HG02588 (cell line): ENCODE data around the gene CFAP410.
"Not testable (repeated sequence)": the region's sequence is repeated elsewhere in the genome, so short reads cannot be mapped to it uniquely, and the experiment has no call there.

Experiments
- ATAC-seq: cut with Tn5 transposase; IDR thresholded peaks from one replicate; pipeline ENCODE4 v1.9.1; 2021; ENCODE audit warnings: mild to moderate bottlenecking, moderate library complexity; ENCODE audit not compliant: unreplicated experiment

Gene CFAP410

DNA sequence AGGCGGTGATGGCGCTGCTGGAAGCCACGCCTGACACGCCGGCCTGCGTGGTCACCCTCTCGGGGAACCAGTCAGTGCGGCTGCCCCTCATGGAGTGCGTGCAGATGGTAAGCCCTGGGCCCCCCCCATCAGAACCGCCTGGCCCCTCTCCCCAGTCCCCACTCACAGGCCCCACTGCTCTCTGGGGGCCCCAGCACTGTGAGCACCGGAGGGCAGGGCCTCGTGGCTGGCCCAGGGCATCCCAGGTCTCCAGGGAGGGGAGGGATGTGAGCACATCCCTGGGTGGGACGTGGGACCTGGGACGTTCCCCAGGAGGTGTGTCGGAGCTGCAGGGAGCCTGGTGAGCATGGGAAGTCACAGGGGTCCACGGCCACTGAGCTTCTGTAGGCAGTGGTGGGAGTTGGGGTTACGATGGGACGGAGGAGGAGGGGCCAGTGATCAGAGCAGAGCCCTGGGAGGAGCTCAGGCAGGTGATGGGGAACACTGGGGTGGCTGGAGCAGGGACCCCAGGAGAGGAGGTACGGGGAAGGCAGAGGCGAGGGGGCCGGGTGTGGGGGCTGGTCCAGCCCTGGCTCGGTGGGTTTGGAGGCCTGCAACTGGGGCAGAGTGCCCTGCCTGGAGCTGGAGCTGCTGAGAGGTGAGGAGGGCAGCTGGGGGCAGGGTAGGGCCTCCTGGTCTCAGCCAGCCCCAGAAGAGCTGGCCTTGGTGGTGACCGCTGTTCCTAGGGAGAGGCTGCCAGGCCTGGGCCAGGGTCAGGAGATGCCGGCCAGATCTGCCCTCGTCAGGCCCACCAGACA lies 20.5 kb downstream of the CFAP410 start:
- no peak for ATAC-seq

DNA sequence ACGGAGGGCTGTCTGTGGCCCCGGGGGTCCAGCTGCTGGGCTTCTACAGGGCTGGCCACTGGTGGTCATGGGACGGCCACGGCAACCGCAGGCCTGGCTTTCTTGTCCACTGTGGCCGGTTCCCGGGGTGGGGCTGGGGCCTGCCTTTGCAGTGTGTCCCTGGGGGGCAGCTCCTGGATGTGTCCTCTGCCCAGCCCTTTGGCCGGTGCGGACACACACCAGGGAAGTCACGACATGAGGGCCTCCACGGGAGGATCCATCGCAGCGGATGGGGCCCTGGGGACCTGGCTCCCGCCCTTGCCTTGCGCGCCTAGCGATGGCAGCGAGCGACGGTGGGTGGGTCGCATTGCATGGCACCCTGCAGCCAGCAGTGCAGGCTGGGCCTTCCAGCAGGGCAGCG lies 21.3 kb downstream of the CFAP410 start:
- no peak for ATAC-seq

DNA sequence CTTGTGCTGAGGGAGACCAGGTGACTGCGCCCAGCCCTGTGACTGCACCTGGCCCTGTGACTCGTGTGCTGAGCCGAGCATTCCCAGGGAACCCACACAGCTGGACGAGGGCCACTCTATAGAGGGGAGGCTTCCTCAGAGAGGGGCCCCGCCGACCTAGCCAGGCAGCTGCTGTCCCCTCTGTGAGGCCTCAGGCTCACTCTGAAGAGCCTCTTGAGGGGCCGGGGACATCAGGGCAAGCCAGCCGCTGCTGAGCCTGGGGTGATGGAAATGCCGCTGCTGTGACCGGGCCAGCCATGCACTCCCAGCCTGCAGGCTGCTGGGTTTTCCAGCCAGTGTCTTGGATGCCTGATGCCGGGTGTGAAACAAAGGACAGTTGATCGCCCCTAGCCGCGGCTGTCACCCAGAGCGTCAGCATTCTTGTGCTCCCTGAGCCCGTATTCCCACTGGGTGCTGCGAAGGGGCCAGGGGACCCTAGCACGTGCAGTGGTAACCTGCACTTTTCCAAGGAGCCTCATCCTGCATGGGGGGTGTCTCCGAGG lies 21.9 kb downstream of the CFAP410 start:
- no peak for ATAC-seq

DNA sequence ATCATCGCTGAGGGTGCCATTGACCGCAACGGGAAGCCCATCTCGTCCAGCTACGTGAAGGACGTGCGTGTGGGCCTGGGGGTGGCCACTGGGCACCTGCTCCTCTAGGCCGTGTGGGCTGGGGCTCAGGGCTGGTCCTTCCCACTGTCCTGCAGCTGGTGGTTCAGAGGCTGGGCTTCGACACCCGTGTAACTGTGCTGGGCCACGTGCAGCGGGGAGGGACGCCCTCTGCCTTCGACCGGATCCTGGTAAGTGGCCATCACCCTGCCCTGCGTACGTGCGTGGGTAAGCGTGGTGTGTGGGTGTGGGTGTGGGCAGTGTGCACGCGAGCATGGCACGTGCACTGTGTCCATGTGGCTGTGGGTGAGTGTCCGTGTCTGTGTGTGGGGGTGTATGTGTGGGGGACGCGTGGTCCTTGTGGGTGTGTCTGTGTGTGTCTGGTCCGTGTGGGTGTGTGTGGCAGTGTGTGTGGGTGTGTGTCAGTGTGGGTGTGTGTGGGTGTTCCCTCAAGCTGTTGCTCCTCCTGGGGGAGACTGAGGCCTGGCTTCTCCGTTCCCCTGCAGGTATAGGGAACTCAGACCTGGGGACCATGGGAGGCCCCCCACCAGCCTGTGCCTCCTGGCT lies 22.8 kb downstream of the CFAP410 start:
- no peak for ATAC-seq

DNA sequence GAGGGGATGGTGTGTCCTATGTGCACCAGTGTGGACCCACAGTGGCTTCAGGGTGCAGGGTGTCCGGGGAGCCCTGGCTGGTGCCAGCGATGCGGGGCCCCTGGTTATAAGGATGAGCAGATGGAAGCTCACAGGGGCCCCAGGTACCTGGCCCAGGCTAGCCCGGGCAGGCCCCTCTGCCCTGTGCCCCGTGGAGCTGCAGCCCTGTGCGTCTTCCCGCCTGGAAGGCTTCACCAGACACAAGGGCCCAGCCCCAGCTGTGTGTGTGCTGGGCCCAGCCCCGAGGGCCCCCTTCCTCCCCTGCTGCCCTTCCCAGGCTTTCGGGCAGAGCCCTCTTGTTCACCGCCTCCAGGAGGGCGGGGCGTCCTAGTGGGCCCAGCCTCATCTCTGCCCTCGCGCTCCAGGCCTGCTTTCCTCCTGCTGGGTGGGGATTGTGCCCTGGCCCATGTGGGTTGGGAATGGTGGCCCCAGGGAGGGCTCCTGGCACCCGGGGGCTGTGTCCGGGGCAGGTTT lies 23.4 kb downstream of the CFAP410 start:
- ATAC-seq, result no peak

DNA sequence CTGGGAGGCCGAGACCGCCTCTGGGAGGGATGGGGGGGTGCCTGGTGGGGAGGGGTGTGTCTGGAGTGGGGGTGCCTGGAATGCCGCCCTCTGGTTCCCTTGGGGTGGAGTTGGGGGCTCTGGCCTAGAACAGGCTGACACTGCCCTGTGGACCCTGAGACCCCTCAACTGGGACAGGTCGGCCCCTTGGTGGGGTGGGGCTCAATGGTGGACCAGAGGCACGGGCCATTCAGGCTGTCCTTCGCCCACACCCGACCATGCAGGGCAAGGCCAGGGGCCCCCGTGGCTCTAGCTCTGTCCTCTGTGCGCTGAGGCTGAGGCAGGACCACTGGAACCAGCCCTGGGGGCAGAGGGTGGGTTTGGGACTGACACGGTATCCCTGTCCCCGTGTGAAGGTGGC lies 24.6 kb downstream of the CFAP410 start:
- no peak for ATAC-seq

DNA sequence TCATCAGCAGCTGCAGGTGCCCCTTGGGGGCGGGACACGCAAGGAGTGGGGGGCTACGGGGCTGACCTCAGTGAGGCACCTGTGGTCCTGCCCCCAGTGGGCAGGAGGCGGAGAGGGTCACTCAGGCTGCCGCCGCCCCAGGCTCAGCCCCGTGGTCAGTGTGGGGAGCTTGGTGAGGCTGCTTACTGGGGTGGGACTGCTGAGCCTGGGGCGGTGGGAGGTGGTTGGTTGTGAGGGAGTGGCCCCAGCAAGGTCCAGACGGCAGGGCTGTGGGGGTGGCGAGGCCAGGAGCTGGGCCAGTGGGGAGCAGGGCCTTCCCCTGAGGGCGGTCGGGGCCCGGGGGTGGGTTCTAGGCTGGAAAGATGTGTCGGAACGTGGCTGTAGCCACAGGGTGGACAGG lies 25.1 kb downstream of the CFAP410 start:
- no peak for ATAC-seq

DNA sequence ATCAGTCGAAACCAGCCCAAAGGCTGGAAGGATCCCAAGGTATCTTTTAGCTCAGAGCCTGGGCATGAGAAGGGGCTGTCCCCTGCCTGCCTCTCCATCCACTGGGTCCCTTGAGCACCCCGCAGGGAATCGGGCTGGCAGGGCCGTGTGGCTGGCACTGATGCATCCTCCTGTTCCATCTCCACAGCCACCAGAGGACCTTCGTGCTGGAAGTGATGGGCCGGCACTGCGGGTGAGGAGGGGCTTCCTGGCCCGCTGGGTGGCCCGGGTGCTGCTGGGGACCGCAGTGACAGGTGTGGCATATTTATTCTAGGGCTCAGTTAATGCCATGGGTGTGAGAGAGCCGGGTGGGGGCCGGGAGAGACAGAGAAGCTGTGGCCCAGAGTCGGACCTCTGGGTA lies 25.7 kb downstream of the CFAP410 start:
- no peak for ATAC-seq

DNA sequence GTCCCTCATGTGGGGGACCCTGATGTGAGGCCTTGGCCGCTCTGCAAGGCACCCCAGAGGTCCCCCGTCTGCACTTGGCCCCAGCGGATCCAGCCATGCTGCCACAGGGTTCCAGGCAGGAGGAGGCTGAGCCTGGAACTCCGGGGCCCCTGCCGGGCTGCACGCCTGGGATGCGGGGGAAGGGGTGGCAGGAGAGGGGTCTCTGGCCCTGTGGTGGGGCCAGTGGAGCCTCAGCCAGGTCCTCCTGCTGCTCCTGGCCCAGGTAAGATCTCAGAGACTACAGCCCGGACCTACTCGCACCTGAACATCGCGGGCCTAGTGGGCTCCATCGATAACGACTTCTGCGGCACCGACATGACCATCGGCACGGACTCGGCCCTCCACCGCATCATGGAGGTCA lies 26.5 kb downstream of the CFAP410 start:
- no peak for ATAC-seq

DNA sequence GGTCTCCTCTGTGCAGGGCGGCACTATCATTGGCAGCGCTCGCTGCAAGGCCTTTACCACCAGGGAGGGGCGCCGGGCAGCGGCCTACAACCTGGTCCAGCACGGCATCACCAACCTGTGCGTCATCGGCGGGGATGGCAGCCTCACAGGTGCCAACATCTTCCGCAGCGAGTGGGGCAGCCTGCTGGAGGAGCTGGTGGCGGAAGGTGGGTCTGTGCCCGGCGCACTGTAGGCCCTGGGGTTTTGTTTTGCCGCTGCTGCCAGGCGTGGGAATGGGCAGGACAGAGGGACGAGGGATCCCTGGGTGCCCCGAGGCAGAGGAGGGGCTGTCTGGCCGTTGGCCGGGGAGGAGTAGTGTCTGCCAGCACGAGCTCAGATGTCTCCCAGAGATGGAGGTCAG lies 27.1 kb downstream of the CFAP410 start:
- no peak for ATAC-seq

DNA sequence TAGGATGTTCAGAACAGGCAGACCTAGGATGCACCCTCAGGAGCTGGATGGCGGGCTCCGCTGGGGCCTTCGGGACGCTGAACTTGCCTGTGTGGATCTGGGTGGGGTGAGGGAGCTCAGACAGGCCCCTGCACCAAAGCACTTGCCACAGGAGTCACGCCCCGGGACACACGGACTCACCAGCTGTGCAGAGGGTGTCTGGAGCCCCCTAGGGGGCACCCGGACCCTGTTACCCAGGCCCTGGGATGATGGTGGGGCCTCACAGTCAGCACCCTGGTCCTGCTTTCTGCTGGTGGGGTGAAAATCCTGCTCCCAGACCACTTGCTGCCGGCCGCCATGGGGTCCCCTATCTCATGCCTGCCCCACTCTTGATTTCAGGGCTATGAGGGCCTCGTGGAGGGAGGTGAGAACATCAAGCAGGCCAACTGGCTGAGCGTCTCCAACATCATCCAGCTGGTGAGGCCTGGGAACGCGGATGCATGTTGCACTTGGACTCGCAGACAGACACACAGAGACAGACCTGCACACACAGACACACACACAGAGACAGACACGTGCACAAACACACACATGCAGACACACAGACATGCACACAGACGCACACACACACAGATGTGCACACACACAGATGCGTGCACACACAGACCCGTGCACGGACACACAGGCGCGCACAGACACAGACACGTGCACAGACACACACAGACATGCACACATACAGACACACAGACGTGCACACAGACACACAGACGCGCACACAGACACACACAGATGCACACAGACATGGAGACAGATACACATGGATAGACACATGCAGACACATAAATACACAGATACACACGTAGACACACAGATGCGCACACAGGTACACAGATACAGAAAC lies 28.3 kb downstream of the CFAP410 start:
- no peak for ATAC-seq

DNA sequence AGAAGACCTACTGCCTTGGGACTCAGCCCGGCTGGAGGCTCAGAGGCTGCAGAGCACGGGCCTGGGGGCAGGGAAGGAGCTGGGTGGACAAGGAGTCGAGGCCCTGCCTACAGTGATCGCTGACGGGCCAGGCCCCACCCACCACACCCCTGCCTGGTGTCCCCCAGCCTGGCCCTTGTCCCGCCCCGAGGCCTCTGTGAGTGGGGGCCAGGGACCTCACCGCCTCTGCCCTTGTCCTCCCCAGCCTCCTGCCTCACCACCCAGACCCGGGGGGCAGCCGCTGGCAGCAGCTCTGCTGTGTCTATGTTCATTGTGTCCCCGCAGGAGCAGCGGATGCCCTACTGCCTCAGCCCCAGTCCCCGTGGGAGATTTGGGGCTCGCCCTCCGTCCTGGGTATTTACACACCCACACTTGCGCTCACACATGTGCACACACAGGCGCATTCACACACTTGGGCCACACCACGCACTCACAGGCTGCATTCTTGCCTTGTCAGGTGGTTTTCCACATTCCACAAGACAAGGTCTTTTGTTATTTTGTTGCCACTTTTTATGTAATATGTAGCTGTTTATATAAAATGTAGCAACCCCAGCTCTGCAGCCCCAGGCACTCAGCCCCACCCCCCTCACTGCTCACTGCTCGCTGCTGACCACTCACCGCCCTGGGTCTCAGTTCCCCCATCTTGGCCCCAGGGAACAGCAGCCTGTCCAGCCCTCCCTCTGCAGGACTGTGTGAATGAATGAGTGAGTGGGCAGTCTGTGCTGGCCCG lies 32.1 kb downstream of the CFAP410 start:
- ATAC-seq, result no peak

DNA sequence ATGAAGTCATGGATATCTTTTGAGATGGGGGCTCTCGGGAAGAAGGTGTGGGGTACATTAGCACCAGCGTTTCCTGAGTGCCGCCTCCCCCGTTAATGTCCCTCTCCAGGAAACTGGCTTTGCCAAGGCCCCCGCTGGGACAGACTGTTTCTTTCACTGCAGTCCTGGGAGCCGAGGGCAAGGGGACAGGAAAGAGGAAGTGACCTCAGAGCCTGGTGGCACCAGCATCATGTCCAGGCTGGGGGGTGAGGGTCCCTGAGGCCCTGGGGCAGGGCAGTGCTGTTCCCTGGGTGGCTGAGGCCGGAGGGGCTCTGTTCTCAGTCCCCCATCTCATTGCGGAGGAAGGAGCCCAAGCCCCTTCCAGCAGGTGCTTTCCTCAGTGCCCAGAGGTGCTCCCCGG lies 33.5 kb downstream of the CFAP410 start:
- ATAC-seq, result no peak

DNA sequence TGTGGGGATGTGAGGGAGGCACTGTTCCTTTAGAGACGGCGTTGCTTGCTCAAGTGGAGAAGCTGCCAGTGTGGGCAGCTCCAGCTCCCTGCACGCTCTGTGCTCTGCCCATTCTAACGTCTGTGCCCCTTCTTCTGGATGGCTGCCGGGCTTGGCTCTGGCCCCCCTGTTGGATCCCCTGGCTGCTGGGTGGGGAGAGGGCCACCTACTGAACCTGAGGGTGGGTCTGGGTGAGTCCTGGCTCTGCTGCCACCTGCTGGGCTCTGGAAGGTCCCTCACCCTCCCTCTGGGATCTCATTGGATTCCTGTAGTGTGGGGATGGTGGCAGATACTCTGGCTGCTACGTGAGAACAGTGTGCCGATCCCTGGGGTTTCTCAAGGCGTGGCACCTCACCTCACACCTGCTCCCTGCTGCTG lies 34.3 kb downstream of the CFAP410 start:
- ATAC-seq, result no peak

DNA sequence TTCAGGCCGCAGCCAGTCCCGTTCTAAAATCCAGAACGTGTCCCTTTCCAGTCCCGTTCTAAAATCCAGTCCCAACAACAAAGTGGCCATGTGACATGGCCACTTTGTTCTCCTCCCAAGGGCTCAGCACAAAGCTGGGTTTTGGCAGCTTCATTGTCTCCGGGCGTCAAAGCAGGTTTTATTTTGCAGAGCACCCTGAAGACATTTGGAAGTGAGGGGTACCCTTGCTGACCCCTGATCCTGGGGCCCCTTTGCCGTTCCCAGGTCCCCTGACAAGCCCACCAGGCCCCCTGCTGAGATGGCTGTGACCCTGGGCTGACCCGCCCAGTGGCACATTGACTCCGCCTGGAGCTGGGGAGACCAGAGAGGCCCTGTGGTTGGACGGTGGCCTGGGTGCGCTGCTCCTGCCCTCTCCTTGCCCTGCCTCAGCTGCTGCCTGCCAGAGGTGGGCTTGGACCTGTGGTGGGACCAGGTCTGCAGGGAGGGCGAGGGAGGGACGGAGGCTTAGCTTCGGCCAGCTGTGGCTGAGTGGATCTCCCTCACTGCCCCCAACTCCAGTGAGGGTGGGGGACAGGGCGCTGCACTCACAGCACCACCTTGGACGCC lies 35.1 kb downstream of the CFAP410 start:
- ATAC-seq, result no peak

DNA sequence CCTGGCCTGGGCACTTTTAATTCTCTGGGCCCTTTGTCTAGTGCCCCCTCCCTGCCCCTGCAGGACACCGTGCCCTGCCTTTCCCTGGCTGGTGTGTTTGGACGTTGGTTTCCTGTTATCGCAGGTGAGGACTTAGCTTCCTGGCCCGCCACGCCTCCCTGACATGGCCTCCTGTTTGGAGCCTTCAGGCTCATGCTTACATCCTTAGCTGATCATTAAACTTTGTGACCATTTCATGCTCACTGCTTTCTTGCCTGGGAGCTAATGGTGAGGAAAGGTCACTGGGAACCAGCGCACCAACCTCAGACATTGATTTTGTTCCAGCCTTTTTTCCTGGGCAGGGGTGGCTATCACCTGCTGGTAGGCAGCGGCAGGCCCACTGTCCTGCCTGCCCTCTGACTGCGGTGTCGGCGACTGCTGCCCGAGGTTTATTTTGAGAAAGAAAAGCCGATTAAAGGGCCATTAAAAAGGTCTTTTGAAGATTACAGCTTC lies 35.7 kb downstream of the CFAP410 start:
- no peak for ATAC-seq

DNA sequence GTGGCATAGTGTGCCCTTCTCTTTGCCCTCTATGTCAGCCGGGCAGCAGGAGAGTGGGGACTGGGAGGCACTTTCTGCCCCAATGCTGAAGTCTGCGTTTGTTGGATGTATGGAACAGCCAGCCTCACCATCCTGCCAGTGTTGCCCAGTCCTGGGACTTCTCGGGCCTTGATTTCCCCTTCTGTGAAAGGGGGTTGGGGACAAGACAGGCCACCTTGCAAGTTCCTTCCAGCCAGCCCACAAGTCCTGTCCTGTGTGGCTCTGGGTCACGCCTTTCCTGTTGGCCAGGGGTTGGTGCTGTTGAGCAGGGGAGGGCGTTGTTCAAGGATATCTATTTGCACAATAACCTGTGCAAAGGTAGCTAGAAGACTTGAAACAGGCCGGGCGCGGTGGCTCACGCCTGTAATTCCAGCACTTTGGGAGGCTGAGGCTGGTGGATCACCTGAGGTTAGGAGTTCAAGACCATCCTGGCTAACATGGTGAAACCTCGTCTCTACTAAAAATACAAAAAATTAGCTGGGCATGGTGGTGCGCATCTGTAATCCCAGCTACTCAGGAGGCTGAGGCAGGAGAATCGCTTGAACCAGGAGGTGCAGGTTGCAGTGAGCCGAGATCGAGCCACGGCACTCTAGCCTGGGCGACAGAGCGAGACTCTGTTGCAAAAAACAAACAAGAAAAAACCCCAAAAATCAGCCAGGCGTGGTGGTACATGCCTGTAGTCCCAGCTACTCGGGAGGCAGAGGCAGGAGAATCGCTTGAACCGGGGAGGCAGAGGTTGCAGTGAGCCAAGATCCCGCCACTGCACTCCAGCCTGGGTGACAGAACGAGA lies 36.4 kb downstream of the CFAP410 start:
- not testable (repeated sequence) for ATAC-seq

DNA sequence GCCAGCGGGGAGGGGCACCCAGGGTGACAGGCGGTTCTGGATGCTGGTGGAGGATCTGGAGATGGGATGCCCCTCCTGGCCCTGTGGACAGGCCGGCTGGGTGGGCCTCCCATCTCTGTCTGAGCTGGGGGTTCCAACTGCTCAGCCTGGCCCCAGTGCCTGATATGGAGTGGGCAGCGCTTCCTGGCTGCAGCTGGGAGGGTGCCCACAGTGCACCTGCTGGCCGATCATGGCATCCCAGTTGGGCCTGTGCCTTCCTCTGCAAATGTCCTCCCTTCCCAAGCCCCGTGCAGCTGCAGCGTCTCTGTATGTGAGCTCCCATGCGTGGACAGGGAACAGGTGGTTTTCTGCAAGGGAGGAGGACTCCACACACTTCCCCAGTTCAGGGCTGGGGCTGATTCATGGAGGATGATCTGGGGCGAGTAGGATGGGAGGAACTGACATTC lies 37.2 kb downstream of the CFAP410 start:
- ATAC-seq, result no peak

DNA sequence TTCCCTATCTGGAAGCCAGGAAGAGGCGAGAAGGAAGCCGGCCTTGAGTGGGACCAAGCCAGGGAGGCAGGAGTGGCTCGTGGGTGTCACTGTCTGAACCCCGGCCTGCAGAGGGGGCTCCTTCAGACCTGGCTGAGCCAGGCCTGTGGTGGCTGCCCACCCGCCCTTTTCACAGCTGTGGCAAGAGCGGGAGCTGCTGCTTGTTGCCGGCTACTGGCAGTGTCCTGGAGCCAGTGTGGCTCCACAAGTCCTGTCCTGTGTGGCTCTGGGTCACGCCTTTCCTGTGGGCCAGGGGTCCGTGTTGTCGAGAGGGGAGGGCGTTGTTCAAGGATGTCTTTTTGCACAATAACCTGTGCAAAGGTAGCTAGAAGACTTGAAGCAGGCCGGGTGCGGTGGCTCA lies 38.0 kb downstream of the CFAP410 start:
- ATAC-seq, result no peak
